GM23338 (cell line): ENCODE data around the gene ZPBP. TPM values are rescaled to one million over a fixed set of nuclear protein-coding genes. Genes with fewer than 3 reads are reported as not detected.

Experiments used
- ATAC-seq: fragments of 200-7000 bp; cut with Tn5 transposase; 3 replicates; pipeline ENCODE4 v1.9.1; 2020
- DNase-seq: peaks from one replicate; pipeline ENCODE4 v3.0.0-alpha.2; 2015; ENCODE audit warnings: low spot score
- H2AFZ ChIP-seq: fragments of 200-600 bp; sonication (generic); 2 replicates; pipeline ENCODE4 v1.8.0; 2016; ENCODE audit warnings: antibody characterized with exemption, mild to moderate bottlenecking, moderate library complexity
- H3F3A ChIP-seq: fragments of 200-600 bp; sonication (generic); replicated peaks from 2 replicates; pipeline ENCODE4 v1.8.0; 2017; ENCODE audit warnings: antibody characterized with exemption, mixed run types, low read depth
- H3K27ac ChIP-seq: fragments of 200-600 bp; sonication (generic); 2 replicates; pipeline ENCODE4 v1.6.1; 2016; ENCODE audit warnings: low read depth
- H3K27me3 ChIP-seq: fragments of 200-600 bp; sonication (generic); 2 replicates; pipeline ENCODE4 v1.8.0; 2016; ENCODE audit warnings: mild to moderate bottlenecking, mixed run types, moderate library complexity; ENCODE audit not compliant: insufficient read depth
- H3K36me3 ChIP-seq: fragments of 200-600 bp; sonication (generic); 2 replicates; pipeline ENCODE4 v1.8.0; 2016; ENCODE audit warnings: mild to moderate bottlenecking; ENCODE audit not compliant: insufficient read depth
- H3K4me1 ChIP-seq: fragments of 200-600 bp; sonication (generic); 2 replicates; pipeline ENCODE4 v1.8.0; 2016; ENCODE audit warnings: mild to moderate bottlenecking, moderate library complexity; ENCODE audit not compliant: insufficient read depth
- H3K4me2 ChIP-seq: fragments of 200-600 bp; sonication (generic); 2 replicates; pipeline ENCODE4 v1.7.1; 2017; ENCODE audit warnings: mixed run types
- H3K4me3 ChIP-seq: fragments of 200-600 bp; sonication (generic); 2 replicates; pipeline ENCODE4 v1.6.1; 2016; ENCODE audit warnings: mixed run types
- H3K79me2 ChIP-seq: fragments of 200-600 bp; sonication (generic); replicated peaks from 2 replicates; pipeline ENCODE4 v1.8.0; 2017; ENCODE audit warnings: mild to moderate bottlenecking; ENCODE audit not compliant: insufficient read depth
- H3K9me2 ChIP-seq: fragments of 200-600 bp; sonication (generic); 2 replicates; pipeline ENCODE4 v1.8.0; 2017; ENCODE audit not compliant: insufficient read depth
- H4K20me1 ChIP-seq: fragments of 200-600 bp; sonication (generic); replicated peaks from 2 replicates; pipeline ENCODE4 v1.8.0; 2017; ENCODE audit warnings: mild to moderate bottlenecking; ENCODE audit not compliant: insufficient read depth
- H3K27ac Mint-ChIP-seq: 2 replicates; pipeline ENCODE4 v1.8.0; 2020; ENCODE audit warnings: inconsistent platforms, mild to moderate bottlenecking, moderate library complexity, mixed read lengths
- H3K27me3 Mint-ChIP-seq: 3 replicates; pipeline ENCODE4 v1.8.0; 2022; ENCODE audit warnings: low read depth, mild to moderate bottlenecking, moderate library complexity, mixed read lengths, inconsistent platforms; ENCODE audit not compliant: insufficient read depth, poor library complexity
- H3K36me3 Mint-ChIP-seq: 3 replicates; pipeline ENCODE4 v1.8.0; 2021; ENCODE audit warnings: low read depth, mild to moderate bottlenecking, inconsistent platforms, moderate library complexity, mixed read lengths
- H3K4me1 Mint-ChIP-seq: 3 replicates; pipeline ENCODE4 v1.8.0; 2020; ENCODE audit warnings: mild to moderate bottlenecking, inconsistent platforms, mixed read lengths
- H3K4me3 Mint-ChIP-seq: 3 replicates; pipeline ENCODE4 v1.8.0; 2021; ENCODE audit warnings: moderate library complexity, mild to moderate bottlenecking, inconsistent platforms, mixed read lengths
- H3K9me3 Mint-ChIP-seq: 3 replicates; pipeline ENCODE4 v1.8.0; 2020; ENCODE audit warnings: moderate library complexity, mild to moderate bottlenecking, inconsistent platforms, mixed read lengths
- CREB1 ChIP-seq: fragments of 250-450 bp; sonication (Bioruptor Pico); IDR thresholded peaks from 2 replicates; pipeline ENCODE4 v1.5.0; 2020; ENCODE audit warnings: low read depth, mild to moderate bottlenecking, moderate library complexity
- JUNB ChIP-seq: IDR thresholded peaks from one replicate; pipeline ENCODE4 v1.6.1; 2016; ENCODE audit warnings: antibody characterized with exemption; ENCODE audit not compliant: unreplicated experiment
- NANOG ChIP-seq: IDR thresholded peaks from 2 replicates; pipeline ENCODE4 v1.6.1; 2016; ENCODE audit warnings: antibody characterized with exemption, borderline replicate concordance
- POLR2AphosphoS5 ChIP-seq: IDR thresholded peaks from 2 replicates; pipeline ENCODE4 v1.6.1; 2016; ENCODE audit warnings: antibody characterized with exemption, low read depth
- ZNF331 ChIP-seq: fragments of 250-450 bp; sonication (Bioruptor Pico); IDR thresholded peaks from 2 replicates; pipeline ENCODE4 v1.5.0; 2020; ENCODE audit warnings: low read depth, mild to moderate bottlenecking, moderate library complexity
- polyA plus RNA-seq: library from polyadenylated mRNA; unstranded; fragments of >200 nt; fragmentation: Nextera tagmentation; extraction: Ambion mirVana; gene quantifications from 2 replicates; pipeline ENCODE4 v1.2.1, GENCODE V29; 2016
- total RNA-seq: library from RNA; depleted of rRNA; stranded (reverse); fragments of >200 nt; shearing (Covaris generic); gene quantifications from 2 replicates; pipeline ENCODE4 v1.2.3, GENCODE V29; 2014
- TF ChIP-seq, protein P1 (sequence below): IDR thresholded peaks from one replicate; pipeline ENCODE4 v1.6.1; 2018; ENCODE audit warnings: antibody characterized with exemption; ENCODE audit not compliant: unreplicated experiment
- TF ChIP-seq, protein P2 (sequence below): fragments of 250-450 bp; sonication (Bioruptor Pico); IDR thresholded peaks from 2 replicates; pipeline ENCODE4 v1.5.0; 2020; ENCODE audit warnings: mild to moderate bottlenecking, moderate library complexity

ZPBP gene
- total and polyA plus RNA-seq, 2 experiments from 2014 or later = not detected

DNA sequence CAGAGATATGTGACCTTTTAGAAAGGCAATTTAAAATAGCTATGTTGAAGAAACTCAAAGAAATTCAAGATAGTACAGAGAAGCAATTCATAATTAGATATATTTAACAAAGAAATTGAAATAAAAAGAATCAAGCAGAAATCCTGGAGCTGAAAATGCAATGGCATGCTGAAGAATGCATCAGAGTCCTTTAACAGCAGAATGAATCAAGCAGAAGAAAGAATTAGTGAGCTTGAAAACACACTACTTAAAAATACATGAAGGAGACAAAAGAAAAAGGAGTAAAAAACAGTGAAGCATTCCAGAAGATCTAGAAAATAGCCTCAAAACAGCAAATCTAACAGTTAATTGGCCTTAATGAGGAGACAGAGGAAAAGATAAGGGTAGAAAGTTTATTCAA lies 20.0 kb downstream of the ZPBP start:
- peaks cover 3% of the 10 kb centered on the region; the same call in 1 of the 2 replicates for H3K9me2 ChIP-seq
- no peak overlapping the region for H3K4me2 ChIP-seq
- TF ChIP-seq, protein P1, sequence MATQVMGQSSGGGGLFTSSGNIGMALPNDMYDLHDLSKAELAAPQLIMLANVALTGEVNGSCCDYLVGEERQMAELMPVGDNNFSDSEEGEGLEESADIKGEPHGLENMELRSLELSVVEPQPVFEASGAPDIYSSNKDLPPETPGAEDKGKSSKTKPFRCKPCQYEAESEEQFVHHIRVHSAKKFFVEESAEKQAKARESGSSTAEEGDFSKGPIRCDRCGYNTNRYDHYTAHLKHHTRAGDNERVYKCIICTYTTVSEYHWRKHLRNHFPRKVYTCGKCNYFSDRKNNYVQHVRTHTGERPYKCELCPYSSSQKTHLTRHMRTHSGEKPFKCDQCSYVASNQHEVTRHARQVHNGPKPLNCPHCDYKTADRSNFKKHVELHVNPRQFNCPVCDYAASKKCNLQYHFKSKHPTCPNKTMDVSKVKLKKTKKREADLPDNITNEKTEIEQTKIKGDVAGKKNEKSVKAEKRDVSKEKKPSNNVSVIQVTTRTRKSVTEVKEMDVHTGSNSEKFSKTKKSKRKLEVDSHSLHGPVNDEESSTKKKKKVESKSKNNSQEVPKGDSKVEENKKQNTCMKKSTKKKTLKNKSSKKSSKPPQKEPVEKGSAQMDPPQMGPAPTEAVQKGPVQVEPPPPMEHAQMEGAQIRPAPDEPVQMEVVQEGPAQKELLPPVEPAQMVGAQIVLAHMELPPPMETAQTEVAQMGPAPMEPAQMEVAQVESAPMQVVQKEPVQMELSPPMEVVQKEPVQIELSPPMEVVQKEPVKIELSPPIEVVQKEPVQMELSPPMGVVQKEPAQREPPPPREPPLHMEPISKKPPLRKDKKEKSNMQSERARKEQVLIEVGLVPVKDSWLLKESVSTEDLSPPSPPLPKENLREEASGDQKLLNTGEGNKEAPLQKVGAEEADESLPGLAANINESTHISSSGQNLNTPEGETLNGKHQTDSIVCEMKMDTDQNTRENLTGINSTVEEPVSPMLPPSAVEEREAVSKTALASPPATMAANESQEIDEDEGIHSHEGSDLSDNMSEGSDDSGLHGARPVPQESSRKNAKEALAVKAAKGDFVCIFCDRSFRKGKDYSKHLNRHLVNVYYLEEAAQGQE = no peak
- TF ChIP-seq CREB1 (no peak), POLR2AphosphoS5 (no peak), NANOG (no peak), JUNB (no peak), ZNF331 (CRISPR knock-in tag) (no peak)
- TF ChIP-seq, protein P2, sequence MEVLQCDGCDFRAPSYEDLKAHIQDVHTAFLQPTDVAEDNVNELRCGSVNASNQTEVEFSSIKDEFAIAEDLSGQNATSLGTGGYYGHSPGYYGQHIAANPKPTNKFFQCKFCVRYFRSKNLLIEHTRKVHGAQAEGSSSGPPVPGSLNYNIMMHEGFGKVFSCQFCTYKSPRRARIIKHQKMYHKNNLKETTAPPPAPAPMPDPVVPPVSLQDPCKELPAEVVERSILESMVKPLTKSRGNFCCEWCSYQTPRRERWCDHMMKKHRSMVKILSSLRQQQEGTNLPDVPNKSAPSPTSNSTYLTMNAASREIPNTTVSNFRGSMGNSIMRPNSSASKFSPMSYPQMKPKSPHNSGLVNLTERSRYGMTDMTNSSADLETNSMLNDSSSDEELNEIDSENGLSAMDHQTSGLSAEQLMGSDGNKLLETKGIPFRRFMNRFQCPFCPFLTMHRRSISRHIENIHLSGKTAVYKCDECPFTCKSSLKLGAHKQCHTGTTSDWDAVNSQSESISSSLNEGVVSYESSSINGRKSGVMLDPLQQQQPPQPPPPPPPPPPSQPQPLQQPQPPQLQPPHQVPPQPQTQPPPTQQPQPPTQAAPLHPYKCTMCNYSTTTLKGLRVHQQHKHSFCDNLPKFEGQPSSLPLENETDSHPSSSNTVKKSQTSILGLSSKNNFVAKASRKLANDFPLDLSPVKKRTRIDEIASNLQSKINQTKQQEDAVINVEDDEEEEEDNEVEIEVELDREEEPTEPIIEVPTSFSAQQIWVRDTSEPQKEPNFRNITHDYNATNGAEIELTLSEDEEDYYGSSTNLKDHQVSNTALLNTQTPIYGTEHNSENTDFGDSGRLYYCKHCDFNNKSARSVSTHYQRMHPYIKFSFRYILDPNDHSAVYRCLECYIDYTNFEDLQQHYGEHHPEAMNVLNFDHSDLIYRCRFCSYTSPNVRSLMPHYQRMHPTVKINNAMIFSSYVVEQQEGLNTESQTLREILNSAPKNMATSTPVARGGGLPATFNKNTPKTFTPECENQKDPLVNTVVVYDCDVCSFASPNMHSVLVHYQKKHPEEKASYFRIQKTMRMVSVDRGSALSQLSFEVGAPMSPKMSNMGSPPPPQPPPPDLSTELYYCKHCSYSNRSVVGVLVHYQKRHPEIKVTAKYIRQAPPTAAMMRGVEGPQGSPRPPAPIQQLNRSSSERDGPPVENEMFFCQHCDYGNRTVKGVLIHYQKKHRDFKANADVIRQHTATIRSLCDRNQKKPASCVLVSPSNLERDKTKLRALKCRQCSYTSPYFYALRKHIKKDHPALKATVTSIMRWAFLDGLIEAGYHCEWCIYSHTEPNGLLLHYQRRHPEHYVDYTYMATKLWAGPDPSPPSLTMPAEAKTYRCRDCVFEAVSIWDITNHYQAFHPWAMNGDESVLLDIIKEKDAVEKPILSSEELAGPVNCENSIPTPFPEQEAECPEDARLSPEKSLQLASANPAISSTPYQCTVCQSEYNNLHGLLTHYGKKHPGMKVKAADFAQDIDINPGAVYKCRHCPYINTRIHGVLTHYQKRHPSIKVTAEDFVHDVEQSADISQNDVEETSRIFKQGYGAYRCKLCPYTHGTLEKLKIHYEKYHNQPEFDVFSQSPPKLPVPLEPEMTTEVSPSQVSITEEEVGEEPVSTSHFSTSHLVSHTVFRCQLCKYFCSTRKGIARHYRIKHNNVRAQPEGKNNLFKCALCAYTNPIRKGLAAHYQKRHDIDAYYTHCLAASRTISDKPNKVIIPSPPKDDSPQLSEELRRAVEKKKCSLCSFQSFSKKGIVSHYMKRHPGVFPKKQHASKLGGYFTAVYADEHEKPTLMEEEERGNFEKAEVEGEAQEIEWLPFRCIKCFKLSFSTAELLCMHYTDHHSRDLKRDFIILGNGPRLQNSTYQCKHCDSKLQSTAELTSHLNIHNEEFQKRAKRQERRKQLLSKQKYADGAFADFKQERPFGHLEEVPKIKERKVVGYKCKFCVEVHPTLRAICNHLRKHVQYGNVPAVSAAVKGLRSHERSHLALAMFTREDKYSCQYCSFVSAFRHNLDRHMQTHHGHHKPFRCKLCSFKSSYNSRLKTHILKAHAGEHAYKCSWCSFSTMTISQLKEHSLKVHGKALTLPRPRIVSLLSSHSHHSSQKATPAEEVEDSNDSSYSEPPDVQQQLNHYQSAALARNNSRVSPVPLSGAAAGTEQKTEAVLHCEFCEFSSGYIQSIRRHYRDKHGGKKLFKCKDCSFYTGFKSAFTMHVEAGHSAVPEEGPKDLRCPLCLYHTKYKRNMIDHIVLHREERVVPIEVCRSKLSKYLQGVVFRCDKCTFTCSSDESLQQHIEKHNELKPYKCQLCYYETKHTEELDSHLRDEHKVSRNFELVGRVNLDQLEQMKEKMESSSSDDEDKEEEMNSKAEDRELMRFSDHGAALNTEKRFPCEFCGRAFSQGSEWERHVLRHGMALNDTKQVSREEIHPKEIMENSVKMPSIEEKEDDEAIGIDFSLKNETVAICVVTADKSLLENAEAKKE (CRISPR knock-in tag) = no peak
- no peak for DNase-seq
- peaks cover 12% of the 10 kb centered on the region for H3K27me3 Mint-ChIP-seq
- no peaks in the 10 kb centered on the region for H4K20me1 ChIP-seq
- H3K36me3 Mint-ChIP-seq = peaks cover 39% of the 10 kb centered on the region
- peaks cover 18% of the 10 kb centered on the region for H3K4me1 Mint-ChIP-seq
- H3K4me3 Mint-ChIP-seq = no peak overlapping the region
- H3K27ac Mint-ChIP-seq = no peak overlapping the region
- peaks cover 50% of the 10 kb centered on the region for H3K9me3 Mint-ChIP-seq
- H2AFZ ChIP-seq = no peak overlapping the region
- peaks cover 7% of the 10 kb centered on the region for H3K4me1 ChIP-seq
- H3K79me2 ChIP-seq = no peaks in the 10 kb centered on the region
- 0 out of 2 replicates have a peak, but pooled peaks cover 5% of the 10 kb centered on the region for H3F3A ChIP-seq
- no peak overlapping the region for H3K27ac ChIP-seq
- no peak for ATAC-seq
- no peaks in the 10 kb centered on the region for H3K27me3 ChIP-seq
- no peak overlapping the region for H3K4me3 ChIP-seq
- peaks cover 3% of the 10 kb centered on the region; the same call in 1 of the 2 replicates for H3K36me3 ChIP-seq
